SK-N-SH (cell line): ENCODE results near the gene SMIM13. TPM values are rescaled to one million over a fixed set of nuclear protein-coding genes. Genes with fewer than 3 reads are reported as not detected.

Experiments used
- CTCF ChIA-PET: fragments of 300-600, 350-600 bp; formaldehyde crosslinking; extraction: SDS; loops from one replicate; lab custom pipeline; 2021; lab: Yijun Ruan, JAX
- POLR2A ChIA-PET: fragments of 350-600 bp; sonication (Branson Sonifier 250); formaldehyde crosslinking; extraction: SDS; loops from one replicate; lab custom pipeline; 2020; ENCODE audit warnings: antibody characterized with exemption, inconsistent platforms; lab: Yijun Ruan, JAX
- DNase-seq: peaks from one replicate; pipeline ENCODE4 v3.0.0; 2012
- H2AFZ ChIP-seq: fragments of 200-600 bp; sonication (generic); 2 replicates; pipeline ENCODE4 v1.8.1; 2016; ENCODE audit warnings: antibody characterized with exemption, mild to moderate bottlenecking, low read depth
- H3F3A ChIP-seq: fragments of 200-600 bp; sonication (generic); replicated peaks from 2 replicates; pipeline ENCODE3; 2016; ENCODE audit warnings: antibody characterized with exemption, mild to moderate bottlenecking; ENCODE audit not compliant: insufficient read depth
- H3K27ac ChIP-seq, 2 experiments: fragments of 200-500 bp in 1 of 2; fragments of 200-600 bp in 1 of 2; sonication (Bioruptor generic) in 1 of 2; sonication (generic), shearing (Covaris generic) in 1 of 2; 2 replicates each; pipeline versions ENCODE4 v1.5.1 to v1.6.1; 2014 to 2016; ENCODE audit warnings: low read depth in 2 of 2, inconsistent platforms in 1 of 2, low read length in 1 of 2, mild to moderate bottlenecking in 1 of 2, mixed read lengths in 1 of 2
- H3K27me3 ChIP-seq: fragments of 200-600 bp; sonication (generic), shearing (Covaris generic); 2 replicates; pipeline ENCODE4 v1.6.1; 2016; ENCODE audit warnings: mixed run types; ENCODE audit not compliant: insufficient read depth
- H3K36me3 ChIP-seq, 2 experiments: fragments of 200-500 bp in 1 of 2; fragments of 200-600 bp in 1 of 2; sonication (Bioruptor generic) in 1 of 2; sonication (generic) in 1 of 2; replicated peaks in 1 of 2; 2 replicates each; pipeline versions ENCODE3 to v1.5.1; 2014 to 2016; ENCODE audit warnings: low read length in 1 of 2, mild to moderate bottlenecking in 1 of 2; ENCODE audit not compliant: insufficient read depth in 2 of 2, control insufficient read depth in 1 of 2
- H3K4me1 ChIP-seq, 2 experiments: fragments of 200-500 bp in 1 of 2; fragments of 200-600 bp in 1 of 2; sonication (Bioruptor generic) in 1 of 2; sonication (generic), shearing (Covaris generic) in 1 of 2; 2 replicates each; pipeline versions ENCODE4 v1.5.1 to v1.6.1; 2014 to 2016; ENCODE audit warnings: low read depth in 1 of 2, low read length in 1 of 2, mixed run types in 1 of 2; ENCODE audit not compliant: insufficient read depth in 2 of 2, control insufficient read depth in 1 of 2
- H3K4me2 ChIP-seq: fragments of 200-600 bp; sonication (generic), shearing (Covaris generic); 2 replicates; pipeline ENCODE4 v1.6.1; 2017; ENCODE audit warnings: mixed run types
- H3K4me3 ChIP-seq, 2 experiments: fragments of 200-500 bp in 1 of 2; fragments of 200-600 bp in 1 of 2; sonication (Bioruptor generic) in 1 of 2; sonication (generic), shearing (Covaris generic) in 1 of 2; 2 replicates each; pipeline versions ENCODE4 v1.5.1 to v1.8.1; 2014 to 2016; ENCODE audit warnings: low read depth in 2 of 2, inconsistent platforms in 1 of 2, low read length in 1 of 2, mild to moderate bottlenecking in 1 of 2, mixed read lengths in 1 of 2, moderate library complexity in 1 of 2
- H3K79me2 ChIP-seq: fragments of 200-600 bp; sonication (generic); 2 replicates; pipeline ENCODE4 v1.8.1; 2017; ENCODE audit warnings: mild to moderate bottlenecking; ENCODE audit not compliant: insufficient read depth
- H3K9ac ChIP-seq: fragments of 200-600 bp; sonication (generic); 2 replicates; pipeline ENCODE4 v1.6.1; 2017; ENCODE audit warnings: mixed run types
- H3K9me2 ChIP-seq: fragments of 200-600 bp; sonication (generic); 2 replicates; pipeline ENCODE4 v1.6.1; 2017; ENCODE audit warnings: mixed run types
- H3K9me3 ChIP-seq: fragments of 200-600 bp; sonication (generic); 2 replicates; pipeline ENCODE4 v1.6.1; 2017; ENCODE audit warnings: mixed run types, mild to moderate bottlenecking, moderate library complexity
- H4K20me1 ChIP-seq: fragments of 200-600 bp; sonication (generic); 2 replicates; pipeline ENCODE4 v1.6.1; 2017; ENCODE audit warnings: mild to moderate bottlenecking, mixed run types; ENCODE audit not compliant: insufficient read depth
- CHD2 ChIP-seq: fragments of 150-350 bp; IDR thresholded peaks from 2 replicates; pipeline ENCODE4 v1.6.1; 2018; ENCODE audit warnings: low read length; ENCODE audit not compliant: partially characterized antibody
- ELF1 ChIP-seq: IDR thresholded peaks from 2 replicates; pipeline ENCODE4 v1.4.0; 2012
- EZH2phosphoT487 ChIP-seq: fragments of 200-600 bp; sonication (generic); IDR thresholded peaks from 2 replicates; pipeline ENCODE4 v1.6.1; 2017; ENCODE audit warnings: low read depth, mixed run types, mild to moderate bottlenecking, antibody characterized with exemption, moderate library complexity, borderline replicate concordance
- NRF1 ChIP-seq: IDR thresholded peaks from 2 replicates; pipeline ENCODE4 v1.6.1; 2012; ENCODE audit warnings: low read depth, mild to moderate bottlenecking, low read length
- RAD21 ChIP-seq: IDR thresholded peaks from 2 replicates; pipeline ENCODE4 v1.6.1; 2012; ENCODE audit warnings: mild to moderate bottlenecking, low read length
- RCOR1 ChIP-seq: fragments of 150-350 bp; IDR thresholded peaks from 2 replicates; pipeline ENCODE4 v1.6.1; 2017; ENCODE audit warnings: antibody characterized with exemption, low read length
- RFX5 ChIP-seq: IDR thresholded peaks from 2 replicates; pipeline ENCODE4 v1.6.1; 2012; ENCODE audit warnings: mild to moderate bottlenecking, improper control_type of control experiment, low read length
- RXRA ChIP-seq: IDR thresholded peaks from 2 replicates; pipeline ENCODE4 v1.4.0; 2012; ENCODE audit warnings: low read depth, mild to moderate bottlenecking, borderline replicate concordance
- SIN3A ChIP-seq: IDR thresholded peaks from 2 replicates; pipeline ENCODE4 v1.6.1; 2012; ENCODE audit warnings: low read depth, mild to moderate bottlenecking, low read length, moderate library complexity, borderline replicate concordance
- TAF1 ChIP-seq: IDR thresholded peaks from 2 replicates; pipeline ENCODE4 v1.6.1; 2012; ENCODE audit warnings: low read depth, mild to moderate bottlenecking, low read length, moderate library complexity, borderline replicate concordance
- TEAD4 ChIP-seq: IDR thresholded peaks from 2 replicates; pipeline ENCODE4 v1.4.0; 2012; ENCODE audit warnings: mild to moderate bottlenecking, borderline replicate concordance; ENCODE audit not compliant: insufficient read depth
- YY1 ChIP-seq: IDR thresholded peaks from 2 replicates; pipeline ENCODE4 v1.4.0; 2012; ENCODE audit warnings: low read depth, mild to moderate bottlenecking
- WGBS: methylation state at CpG from one replicate; pipeline ENCODE4 v1.1.6; 2017; ENCODE audit warnings: low lambda C conversion rate; 5-methylcytosine and 5-hydroxymethylcytosine counted together
- polyA plus RNA-seq, 3 experiments: library from polyadenylated mRNA; depleted of rRNA; stranded (reverse); fragments of >200 nt; gene quantifications; 2 replicates each; pipeline ENCODE4 v1.2.3, GENCODE V29; 2012
- TF ChIP-seq, protein P1 (sequence below): fragments of 150-350 bp; IDR thresholded peaks from 2 replicates; pipeline ENCODE4 v1.6.1; 2017; ENCODE audit warnings: antibody characterized with exemption, low read length, low read depth, borderline replicate concordance
- TF ChIP-seq, protein P2 (sequence below): IDR thresholded peaks from 2 replicates; pipeline ENCODE4 v1.4.0; 2012; ENCODE audit warnings: low read depth, borderline replicate concordance
- TF ChIP-seq, protein P3 (sequence below): fragments of 200-600 bp; sonication (generic); IDR thresholded peaks from 2 replicates; pipeline ENCODE4 v1.6.1; 2017; ENCODE audit warnings: antibody characterized with exemption, mild to moderate bottlenecking, moderate library complexity
- TF ChIP-seq, protein P4 (sequence below): fragments of 150-350 bp; IDR thresholded peaks from 2 replicates; pipeline ENCODE4 v1.6.1; 2016; ENCODE audit warnings: mild to moderate bottlenecking, low read depth, low read length
- TF ChIP-seq, protein P5 (sequence below): IDR thresholded peaks from 2 replicates; pipeline ENCODE4 v1.4.0; 2012; ENCODE audit warnings: low read depth

The SMIM13 gene
- polyA plus RNA-seq, 1 of the 3 experiments (the other 2 are of a cell fraction): 2.1 TPM

DNA sequence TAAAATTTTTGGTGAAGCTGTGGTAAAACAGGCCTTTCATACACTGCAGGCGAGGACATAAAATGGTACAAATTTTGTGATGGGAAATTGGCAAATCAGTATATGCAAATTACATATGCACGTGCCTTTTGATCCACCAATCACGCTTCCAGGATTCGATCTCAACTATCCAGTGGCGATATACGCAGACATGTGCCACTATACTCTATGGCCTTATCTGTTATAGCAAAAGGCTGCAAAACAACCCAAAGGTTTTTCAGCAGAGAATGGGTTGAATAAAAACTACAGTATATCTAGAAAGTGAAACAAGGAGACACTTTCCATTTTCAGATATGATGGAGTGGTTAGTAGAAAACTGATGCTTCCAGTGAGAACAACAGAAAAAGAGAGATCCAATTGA lies 59.8 kb downstream of the SMIM13 start:
- no peaks in the 10 kb centered on the region for H3K36me3 ChIP-seq
- H2AFZ ChIP-seq: no peak overlapping the region
- H3K27ac ChIP-seq: no peak overlapping the region
- no peak overlapping the region for H3K4me2 ChIP-seq
- WGBS: 98% methylated on average over 6 of the region's 6 CpGs
- no peaks in the 10 kb centered on the region for H3K79me2 ChIP-seq
- no peak overlapping the region for H3K4me3 ChIP-seq
- POLR2A ChIA-PET: no interaction called here
- no peaks in the 10 kb centered on the region for H3F3A ChIP-seq
- no peak overlapping the region for H3K9ac ChIP-seq
- CTCF ChIA-PET: no interaction called here
- no peaks in the 10 kb centered on the region for H3K9me2 ChIP-seq
- peaks cover 0 to 3% of the 10 kb centered on the region in 2 experiments; a peak in 1 of 4 replicates for H3K4me1 ChIP-seq
- no peak for DNase-seq
- no peaks in the 10 kb centered on the region for H4K20me1 ChIP-seq
- 0 out of 2 replicates have a peak, but pooled peaks cover 7% of the 10 kb centered on the region for H3K9me3 ChIP-seq
- TF ChIP-seq, protein P1, sequence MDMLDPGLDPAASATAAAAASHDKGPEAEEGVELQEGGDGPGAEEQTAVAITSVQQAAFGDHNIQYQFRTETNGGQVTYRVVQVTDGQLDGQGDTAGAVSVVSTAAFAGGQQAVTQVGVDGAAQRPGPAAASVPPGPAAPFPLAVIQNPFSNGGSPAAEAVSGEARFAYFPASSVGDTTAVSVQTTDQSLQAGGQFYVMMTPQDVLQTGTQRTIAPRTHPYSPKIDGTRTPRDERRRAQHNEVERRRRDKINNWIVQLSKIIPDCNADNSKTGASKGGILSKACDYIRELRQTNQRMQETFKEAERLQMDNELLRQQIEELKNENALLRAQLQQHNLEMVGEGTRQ: no peak
- TF ChIP-seq CHD2: no peak
- TF ChIP-seq, protein P2, sequence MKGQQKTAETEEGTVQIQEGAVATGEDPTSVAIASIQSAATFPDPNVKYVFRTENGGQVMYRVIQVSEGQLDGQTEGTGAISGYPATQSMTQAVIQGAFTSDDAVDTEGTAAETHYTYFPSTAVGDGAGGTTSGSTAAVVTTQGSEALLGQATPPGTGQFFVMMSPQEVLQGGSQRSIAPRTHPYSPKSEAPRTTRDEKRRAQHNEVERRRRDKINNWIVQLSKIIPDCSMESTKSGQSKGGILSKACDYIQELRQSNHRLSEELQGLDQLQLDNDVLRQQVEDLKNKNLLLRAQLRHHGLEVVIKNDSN: no peak
- TF ChIP-seq, protein P3, sequence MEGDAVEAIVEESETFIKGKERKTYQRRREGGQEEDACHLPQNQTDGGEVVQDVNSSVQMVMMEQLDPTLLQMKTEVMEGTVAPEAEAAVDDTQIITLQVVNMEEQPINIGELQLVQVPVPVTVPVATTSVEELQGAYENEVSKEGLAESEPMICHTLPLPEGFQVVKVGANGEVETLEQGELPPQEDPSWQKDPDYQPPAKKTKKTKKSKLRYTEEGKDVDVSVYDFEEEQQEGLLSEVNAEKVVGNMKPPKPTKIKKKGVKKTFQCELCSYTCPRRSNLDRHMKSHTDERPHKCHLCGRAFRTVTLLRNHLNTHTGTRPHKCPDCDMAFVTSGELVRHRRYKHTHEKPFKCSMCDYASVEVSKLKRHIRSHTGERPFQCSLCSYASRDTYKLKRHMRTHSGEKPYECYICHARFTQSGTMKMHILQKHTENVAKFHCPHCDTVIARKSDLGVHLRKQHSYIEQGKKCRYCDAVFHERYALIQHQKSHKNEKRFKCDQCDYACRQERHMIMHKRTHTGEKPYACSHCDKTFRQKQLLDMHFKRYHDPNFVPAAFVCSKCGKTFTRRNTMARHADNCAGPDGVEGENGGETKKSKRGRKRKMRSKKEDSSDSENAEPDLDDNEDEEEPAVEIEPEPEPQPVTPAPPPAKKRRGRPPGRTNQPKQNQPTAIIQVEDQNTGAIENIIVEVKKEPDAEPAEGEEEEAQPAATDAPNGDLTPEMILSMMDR: no peak
- no peak for TF ChIP-seq RCOR1
- TF ChIP-seq, protein P4, sequence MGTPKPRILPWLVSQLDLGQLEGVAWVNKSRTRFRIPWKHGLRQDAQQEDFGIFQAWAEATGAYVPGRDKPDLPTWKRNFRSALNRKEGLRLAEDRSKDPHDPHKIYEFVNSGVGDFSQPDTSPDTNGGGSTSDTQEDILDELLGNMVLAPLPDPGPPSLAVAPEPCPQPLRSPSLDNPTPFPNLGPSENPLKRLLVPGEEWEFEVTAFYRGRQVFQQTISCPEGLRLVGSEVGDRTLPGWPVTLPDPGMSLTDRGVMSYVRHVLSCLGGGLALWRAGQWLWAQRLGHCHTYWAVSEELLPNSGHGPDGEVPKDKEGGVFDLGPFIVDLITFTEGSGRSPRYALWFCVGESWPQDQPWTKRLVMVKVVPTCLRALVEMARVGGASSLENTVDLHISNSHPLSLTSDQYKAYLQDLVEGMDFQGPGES: no peak
- TF ChIP-seq, protein P5, sequence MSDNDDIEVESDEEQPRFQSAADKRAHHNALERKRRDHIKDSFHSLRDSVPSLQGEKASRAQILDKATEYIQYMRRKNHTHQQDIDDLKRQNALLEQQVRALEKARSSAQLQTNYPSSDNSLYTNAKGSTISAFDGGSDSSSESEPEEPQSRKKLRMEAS: no peak
- TF ChIP-seq RAD21: no peak
- no peak for TF ChIP-seq SIN3A
- TF ChIP-seq RXRA: no peak
- TF ChIP-seq RFX5: no peak
- TF ChIP-seq TEAD4: no peak
- TF ChIP-seq YY1: no peak
- TF ChIP-seq EZH2phosphoT487: no peak
- TF ChIP-seq ELF1: no peak
- no peak for TF ChIP-seq NRF1
- no peak for TF ChIP-seq TAF1
- no peaks in the 10 kb centered on the region for H3K27me3 ChIP-seq
